Nephron progenitor cell (in vitro differentiated cells): Measurements from ENCODE around the gene TOP1.

Experiments
- DNase-seq: peaks from one replicate; pipeline ENCODE4 v3.0.0; 2021
- H3K27ac Mint-ChIP-seq: 2 replicates; pipeline ENCODE4 v1.8.0; 2021; ENCODE audit warnings: mild to moderate bottlenecking, moderate library complexity, mixed read lengths
- H3K27me3 Mint-ChIP-seq: 2 replicates; pipeline ENCODE4 v1.8.0; 2021; ENCODE audit warnings: mild to moderate bottlenecking, low read depth, mixed read lengths; ENCODE audit not compliant: poor library complexity
- H3K36me3 Mint-ChIP-seq: 2 replicates; pipeline ENCODE4 v1.8.0; 2021; ENCODE audit warnings: low read depth, mixed read lengths
- H3K4me1 Mint-ChIP-seq: 2 replicates; pipeline ENCODE4 v1.8.0; 2021; ENCODE audit warnings: mixed read lengths
- H3K4me3 Mint-ChIP-seq: 2 replicates; pipeline ENCODE4 v1.8.0; 2021; ENCODE audit warnings: mild to moderate bottlenecking, moderate library complexity, mixed read lengths
- H3K9me3 Mint-ChIP-seq: 2 replicates; pipeline ENCODE4 v1.8.0; 2021; ENCODE audit warnings: mild to moderate bottlenecking, moderate library complexity, mixed read lengths
- TF ChIP-seq, protein P1 (sequence below): fragments of 200-600 bp; sonication (generic); IDR thresholded peaks from 2 replicates; pipeline ENCODE4 v1.5.0; 2021; ENCODE audit warnings: antibody characterized with exemption

The TOP1 gene

DNA sequence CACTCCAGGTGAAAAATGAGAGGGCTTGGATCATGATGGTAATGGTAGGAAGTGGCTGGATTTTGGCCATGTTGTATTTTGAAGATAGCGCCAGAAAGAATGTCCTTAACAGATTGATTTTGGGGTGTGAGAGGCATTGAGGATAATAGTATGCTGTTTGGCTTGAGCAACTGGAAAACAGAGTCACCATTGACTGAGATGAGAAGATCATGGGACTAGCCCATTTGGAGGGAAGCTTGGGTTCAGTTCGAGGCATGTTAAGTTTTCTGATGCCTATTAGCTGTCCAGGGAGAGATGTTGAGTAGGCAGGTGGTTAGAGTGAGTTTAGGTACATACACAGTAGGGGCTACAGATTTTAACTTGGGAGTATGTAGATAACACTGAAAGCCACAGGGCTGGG is 132.1 kb downstream of the TOP1 start:
- H3K27me3 Mint-ChIP-seq = no peaks in the 10 kb centered on the region
- TF ChIP-seq, protein P1, sequence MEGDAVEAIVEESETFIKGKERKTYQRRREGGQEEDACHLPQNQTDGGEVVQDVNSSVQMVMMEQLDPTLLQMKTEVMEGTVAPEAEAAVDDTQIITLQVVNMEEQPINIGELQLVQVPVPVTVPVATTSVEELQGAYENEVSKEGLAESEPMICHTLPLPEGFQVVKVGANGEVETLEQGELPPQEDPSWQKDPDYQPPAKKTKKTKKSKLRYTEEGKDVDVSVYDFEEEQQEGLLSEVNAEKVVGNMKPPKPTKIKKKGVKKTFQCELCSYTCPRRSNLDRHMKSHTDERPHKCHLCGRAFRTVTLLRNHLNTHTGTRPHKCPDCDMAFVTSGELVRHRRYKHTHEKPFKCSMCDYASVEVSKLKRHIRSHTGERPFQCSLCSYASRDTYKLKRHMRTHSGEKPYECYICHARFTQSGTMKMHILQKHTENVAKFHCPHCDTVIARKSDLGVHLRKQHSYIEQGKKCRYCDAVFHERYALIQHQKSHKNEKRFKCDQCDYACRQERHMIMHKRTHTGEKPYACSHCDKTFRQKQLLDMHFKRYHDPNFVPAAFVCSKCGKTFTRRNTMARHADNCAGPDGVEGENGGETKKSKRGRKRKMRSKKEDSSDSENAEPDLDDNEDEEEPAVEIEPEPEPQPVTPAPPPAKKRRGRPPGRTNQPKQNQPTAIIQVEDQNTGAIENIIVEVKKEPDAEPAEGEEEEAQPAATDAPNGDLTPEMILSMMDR = no peak
- DNase-seq = no peak
- H3K27ac Mint-ChIP-seq = peak overlapping the region; percentile 75
- no peak overlapping the region for H3K4me3 Mint-ChIP-seq
- H3K36me3 Mint-ChIP-seq = peaks cover 42% of the 10 kb centered on the region
- H3K9me3 Mint-ChIP-seq = no peaks in the 10 kb centered on the region
- peaks cover 28% of the 10 kb centered on the region for H3K4me1 Mint-ChIP-seq

DNA sequence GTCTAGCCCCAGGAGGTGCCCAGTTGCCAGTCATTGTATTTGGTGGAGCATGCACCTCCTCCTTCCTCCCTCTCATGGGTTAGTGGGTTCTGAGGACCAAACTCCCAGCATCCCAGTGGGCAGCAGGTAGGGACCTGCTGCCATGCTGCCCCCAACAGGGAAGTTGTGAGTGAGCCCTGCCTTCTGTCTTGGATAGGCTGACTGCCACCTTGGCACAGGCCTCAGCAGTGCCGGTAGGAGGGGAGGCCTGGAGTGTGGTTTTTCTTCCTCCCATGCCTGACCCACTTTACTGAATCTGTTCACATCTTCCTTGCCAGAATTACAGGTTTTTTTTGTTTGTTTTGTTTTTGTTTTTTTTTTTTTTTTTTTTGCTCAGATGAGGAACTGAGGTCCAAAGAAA is 133.3 kb downstream of the TOP1 start:
- TF ChIP-seq, protein P1 = no peak
- H3K9me3 Mint-ChIP-seq = no peaks in the 10 kb centered on the region
- peaks cover under 1% of the 10 kb centered on the region for H3K27me3 Mint-ChIP-seq
- no peak overlapping the region for H3K4me3 Mint-ChIP-seq
- H3K36me3 Mint-ChIP-seq = peaks cover 51% of the 10 kb centered on the region
- DNase-seq = no peak
- H3K27ac Mint-ChIP-seq = no peak overlapping the region
- H3K4me1 Mint-ChIP-seq = peaks cover 18% of the 10 kb centered on the region

DNA sequence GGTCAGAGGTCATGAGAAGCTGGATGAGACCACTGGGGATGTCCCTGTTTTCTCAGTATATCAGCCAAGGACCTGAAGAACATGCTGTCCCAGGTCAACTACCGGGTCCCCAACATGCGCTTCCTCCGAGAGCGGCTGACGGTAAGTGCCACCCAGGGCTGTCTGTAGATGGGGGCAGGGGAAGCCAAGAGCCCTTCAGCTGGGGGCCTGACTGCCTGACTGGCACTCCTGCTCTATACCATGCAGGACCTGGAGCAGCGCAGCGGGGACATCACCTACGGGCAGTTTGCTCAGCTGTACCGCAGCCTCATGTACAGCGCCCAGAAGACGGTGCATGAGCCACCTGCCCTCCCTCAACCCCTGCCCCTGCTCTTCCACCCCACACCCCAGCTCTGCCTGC is 133.8 kb downstream of the TOP1 start:
- TF ChIP-seq, protein P1 = no peak
- Mint-ChIP-seq H3K36me3 (peaks cover 56% of the 10 kb centered on the region), H3K4me3 (no peak overlapping the region), H3K27me3 (peaks cover 2% of the 10 kb centered on the region), H3K9me3 (no peaks in the 10 kb centered on the region), H3K27ac (no peak overlapping the region), H3K4me1 (peaks cover 13% of the 10 kb centered on the region)
- no peak for DNase-seq

DNA sequence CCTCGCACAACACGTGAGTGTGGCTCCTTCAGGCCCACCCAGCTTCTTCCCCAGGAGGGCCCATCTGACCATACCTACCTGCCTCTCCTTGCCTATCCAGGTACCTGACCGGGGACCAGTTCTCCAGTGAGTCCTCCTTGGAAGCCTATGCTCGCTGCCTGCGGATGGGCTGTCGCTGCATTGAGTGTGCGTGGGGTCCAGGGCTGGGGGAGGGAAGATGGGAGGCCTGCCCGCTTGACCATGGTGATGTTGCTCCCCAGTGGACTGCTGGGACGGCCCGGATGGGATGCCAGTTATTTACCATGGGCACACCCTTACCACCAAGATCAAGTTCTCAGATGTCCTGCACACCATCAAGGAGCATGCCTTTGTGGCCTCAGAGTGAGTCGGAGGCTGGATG is 135.2 kb downstream of the TOP1 start:
- DNase-seq = no peak
- TF ChIP-seq, protein P1 = no peak
- Mint-ChIP-seq H3K9me3 (no peaks in the 10 kb centered on the region), H3K27ac (no peak overlapping the region), H3K27me3 (peaks cover 2% of the 10 kb centered on the region), H3K4me3 (no peak overlapping the region), H3K36me3 (peaks cover 62% of the 10 kb centered on the region), H3K4me1 (no peaks in the 10 kb centered on the region)

DNA sequence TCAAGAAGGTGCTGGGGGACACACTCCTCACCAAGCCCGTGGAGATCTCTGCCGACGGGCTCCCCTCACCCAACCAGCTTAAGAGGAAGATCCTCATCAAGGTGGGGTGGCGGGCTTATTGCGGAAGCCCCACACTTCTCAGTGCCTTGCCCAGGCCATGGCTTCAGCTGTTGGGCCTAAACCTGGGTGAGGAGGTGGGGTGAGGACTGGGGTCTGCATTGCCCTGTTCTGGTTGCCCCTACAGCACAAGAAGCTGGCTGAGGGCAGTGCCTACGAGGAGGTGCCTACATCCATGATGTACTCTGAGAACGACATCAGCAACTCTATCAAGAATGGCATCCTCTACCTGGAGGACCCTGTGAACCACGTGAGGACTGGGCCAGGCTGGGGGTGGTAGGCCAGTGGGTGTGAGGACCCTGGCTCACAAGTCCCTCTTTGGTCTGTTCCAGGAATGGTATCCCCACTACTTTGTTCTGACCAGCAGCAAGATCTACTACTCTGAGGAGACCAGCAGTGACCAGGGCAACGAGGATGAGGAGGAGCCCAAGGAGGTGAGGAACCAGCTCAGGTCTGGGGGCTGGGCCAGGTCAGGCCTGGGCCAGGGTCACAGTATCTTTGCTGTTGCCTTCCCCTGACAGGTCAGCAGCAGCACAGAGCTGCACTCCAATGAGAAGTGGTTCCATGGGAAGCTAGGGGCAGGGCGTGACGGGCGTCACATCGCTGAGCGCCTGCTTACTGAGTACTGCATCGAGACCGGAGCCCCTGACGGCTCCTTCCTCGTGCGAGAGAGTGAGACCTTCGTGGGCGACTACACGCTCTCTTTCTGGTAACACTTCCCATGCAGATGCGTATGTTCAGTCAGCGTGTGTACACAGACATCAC is 136.6 kb downstream of the TOP1 start:
- peaks cover 2% of the 10 kb centered on the region for H3K27me3 Mint-ChIP-seq
- no peak overlapping the region for H3K4me3 Mint-ChIP-seq
- TF ChIP-seq, protein P1 = no peak
- no peak overlapping the region for H3K27ac Mint-ChIP-seq
- no peak for DNase-seq
- no peaks in the 10 kb centered on the region for H3K4me1 Mint-ChIP-seq
- H3K36me3 Mint-ChIP-seq = peaks cover 66% of the 10 kb centered on the region
- no peaks in the 10 kb centered on the region for H3K9me3 Mint-ChIP-seq
